MV-4-11 (cell line): Measurements from ENCODE around the gene POF1B.
"Not testable (repeated sequence)": the region's sequence is repeated elsewhere in the genome, so short reads cannot be mapped to it uniquely, and the experiment has no call there.

Experiments used
- DNase-seq: peaks from one replicate; lab custom pipeline; 2025; lab: John Stamatoyannopoulos, UW

POF1B gene, protein sequence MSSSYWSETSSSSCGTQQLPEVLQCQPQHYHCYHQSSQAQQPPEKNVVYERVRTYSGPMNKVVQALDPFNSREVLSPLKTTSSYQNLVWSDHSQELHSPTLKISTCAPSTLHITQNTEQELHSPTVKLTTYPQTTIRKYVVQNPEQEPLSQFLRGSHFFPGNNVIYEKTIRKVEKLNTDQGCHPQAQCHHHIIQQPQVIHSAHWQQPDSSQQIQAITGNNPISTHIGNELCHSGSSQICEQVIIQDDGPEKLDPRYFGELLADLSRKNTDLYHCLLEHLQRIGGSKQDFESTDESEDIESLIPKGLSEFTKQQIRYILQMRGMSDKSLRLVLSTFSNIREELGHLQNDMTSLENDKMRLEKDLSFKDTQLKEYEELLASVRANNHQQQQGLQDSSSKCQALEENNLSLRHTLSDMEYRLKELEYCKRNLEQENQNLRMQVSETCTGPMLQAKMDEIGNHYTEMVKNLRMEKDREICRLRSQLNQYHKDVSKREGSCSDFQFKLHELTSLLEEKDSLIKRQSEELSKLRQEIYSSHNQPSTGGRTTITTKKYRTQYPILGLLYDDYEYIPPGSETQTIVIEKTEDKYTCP

DNA sequence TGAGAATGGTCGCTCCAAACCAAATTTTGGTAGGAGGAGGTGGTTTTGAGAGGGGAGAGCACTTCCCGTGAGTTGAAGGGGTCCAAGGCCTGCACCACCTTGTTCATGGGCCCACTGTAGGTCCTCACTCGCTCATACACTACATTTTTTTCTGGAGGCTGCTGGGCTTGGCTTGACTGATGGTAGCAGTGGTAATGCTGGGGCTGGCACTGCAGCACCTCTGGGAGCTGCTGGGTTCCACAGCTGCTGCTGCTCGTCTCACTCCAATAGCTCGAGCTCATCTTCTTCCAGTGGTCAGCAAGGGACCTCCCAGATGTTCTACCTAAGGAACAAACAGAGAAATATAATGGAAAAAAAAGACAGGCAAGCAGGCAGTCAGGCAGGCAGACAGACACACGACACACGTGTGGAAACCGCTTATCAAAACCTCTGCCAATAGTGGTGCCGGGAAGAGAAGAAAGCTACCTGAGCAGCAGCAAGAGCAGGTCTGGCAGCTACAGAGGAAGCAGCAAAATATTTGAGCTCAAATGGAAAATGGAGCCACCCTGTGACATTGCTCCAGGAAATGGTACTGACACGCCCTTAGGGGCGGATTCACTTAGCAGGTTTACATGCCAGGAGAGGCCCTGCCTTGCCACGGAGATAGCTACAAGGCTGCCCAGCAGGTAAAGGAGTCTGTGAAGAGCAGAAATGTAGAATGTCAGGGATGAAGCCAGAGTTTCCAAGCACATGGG is at the start of gene POF1B:
POF1B (minus strand) TSS at position 492 of the 734 bp plus-strand sequence; CDS start at position 281, 211 bp downstream.
- no peak for DNase-seq

DNA sequence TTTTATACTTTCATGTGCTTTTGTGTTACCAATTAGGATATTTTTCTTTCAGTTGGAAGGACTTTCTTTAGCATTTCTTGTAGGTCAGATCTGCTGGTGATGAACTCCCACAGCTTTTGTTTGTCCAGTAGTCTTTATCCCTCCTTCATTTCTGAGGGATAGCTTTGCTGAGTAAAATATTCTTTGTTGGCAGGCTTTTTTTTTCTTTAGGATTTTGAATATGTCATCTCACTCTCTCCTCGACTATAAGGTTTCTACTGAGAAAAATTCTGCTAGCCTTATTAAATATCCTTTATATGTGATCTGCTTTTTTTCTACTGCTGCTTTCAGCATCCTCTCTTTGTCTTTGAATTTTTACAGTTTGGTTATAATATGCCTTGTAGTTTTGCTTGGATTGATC is 49.6 kb upstream of the POF1B start:
- no peak for DNase-seq

DNA sequence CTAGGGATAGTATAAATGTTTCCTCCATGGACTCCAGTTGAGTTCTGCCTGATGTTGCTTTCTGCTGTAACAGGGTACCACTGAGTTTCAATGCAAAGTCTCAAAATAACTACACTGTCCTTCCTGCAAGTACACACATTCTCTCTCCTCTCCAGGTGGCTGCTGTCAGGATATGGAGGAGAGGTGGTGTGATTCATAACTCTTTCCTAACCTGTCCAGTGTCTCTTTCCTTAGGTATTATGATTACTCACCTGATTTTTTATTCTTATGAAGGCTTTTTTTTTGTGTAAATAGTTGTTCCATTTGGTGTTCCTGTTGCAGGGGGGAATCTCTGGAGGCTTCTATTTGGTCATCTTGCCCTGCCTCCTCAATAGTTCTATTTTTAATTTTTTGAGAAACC is 39.8 kb upstream of the POF1B start:
- no peak for DNase-seq

DNA sequence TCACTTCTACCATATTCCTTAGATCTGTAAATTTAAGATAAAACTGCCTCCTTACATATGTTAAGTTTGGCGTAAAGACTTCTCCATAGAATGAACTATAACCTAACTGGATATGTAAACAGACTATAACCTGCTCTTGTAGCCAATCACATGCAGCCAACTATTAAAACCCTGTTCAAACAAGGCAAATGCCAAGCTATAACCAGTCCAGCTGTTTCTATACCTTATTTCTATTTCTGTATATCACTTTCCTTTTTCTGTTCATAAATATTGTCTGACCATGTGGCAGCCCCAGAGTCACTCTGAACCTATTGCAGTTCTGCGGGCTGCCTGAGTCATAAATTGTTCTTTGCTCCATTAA is 12.4 kb upstream of the POF1B start:
- DNase-seq, result no peak

DNA sequence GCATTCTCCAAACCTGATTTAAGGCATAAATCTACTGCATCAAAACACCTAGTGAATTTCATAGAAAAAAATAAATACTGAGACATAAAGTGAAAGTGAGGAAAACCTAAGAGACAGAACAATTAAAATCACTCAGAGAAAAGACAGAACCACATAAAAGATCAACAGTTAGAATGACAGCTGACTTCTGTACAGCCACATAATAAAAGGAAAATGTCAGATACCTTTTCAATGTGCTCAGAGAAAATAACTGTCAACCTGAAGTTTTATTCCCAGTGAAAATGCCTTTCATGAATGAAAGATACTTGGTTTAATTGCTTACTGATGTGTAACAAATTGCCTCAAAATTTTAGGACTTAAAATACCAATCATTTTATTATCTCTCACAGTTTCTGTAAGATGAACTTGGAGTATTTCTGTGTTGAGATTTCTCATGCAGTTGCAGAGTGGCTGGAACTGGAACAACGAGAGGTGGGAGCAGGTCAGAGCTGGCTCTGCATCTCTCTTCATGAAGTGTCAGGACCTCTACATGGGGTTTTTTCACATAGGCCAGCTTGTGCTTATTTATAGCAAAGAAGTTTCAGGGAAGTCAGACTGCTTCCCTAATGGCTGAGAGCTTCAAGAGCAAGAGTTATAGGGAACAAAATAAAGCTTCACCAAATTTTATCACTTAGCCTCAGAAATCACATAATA is 11.9 kb upstream of the POF1B start:
- no peak for DNase-seq

DNA sequence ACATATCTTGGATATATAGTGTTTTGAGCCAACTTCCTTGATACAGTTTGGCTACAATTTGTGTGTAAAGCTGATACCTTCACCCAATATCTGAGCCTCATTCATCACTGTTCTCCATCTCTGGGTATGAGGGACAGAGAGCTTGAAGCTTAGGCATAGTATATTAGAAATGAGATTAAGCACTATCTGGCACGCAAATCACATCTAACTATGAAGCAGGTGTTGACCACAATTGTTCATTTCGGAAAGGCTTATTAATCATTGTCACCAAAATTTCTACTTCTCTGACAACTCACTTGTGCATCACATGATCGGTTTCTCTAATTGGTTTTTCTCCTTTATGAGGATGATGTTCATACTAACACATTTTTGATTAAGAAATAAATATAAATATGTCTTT is 2.1 kb upstream of the POF1B start:
- no peak for DNase-seq

DNA sequence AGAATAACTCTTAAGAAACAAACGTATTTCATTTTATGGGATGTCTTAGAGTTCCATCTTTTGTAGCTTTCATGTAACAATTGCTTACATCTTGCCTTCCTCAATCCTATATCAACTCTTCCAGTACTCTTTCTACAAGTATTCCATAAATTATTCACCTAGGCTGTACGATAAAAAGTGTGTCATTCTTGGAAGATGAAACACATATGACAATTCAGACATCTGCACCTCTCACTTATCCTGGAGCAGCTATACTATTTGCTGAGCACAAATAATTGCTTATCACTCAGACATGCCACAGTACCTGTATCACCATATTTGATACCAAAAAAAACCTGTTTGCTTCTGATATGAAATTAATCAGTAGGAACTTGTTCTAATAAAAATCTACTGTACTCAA is 1.0 kb downstream of the POF1B start:
- DNase-seq, result no peak

DNA sequence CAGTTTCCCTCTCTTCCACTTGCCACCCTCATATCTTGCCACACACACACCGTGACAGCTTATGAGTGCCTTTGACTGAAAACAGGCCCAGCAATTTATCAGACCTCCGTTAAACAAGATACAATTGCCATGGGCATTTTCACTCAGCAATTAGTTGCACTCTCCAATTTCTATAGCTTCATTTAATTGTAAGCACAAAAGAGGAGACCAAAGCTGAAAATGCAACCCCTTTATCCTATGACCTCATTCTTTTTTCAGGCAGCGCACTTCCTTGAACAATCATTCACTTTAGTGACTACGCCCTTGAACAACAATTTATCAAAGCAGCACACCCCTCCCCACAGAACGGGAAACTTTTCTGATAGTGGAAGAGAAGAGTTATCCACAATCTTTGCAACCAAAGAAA is 4.1 kb downstream of the POF1B start:
- DNase-seq, result no peak

DNA sequence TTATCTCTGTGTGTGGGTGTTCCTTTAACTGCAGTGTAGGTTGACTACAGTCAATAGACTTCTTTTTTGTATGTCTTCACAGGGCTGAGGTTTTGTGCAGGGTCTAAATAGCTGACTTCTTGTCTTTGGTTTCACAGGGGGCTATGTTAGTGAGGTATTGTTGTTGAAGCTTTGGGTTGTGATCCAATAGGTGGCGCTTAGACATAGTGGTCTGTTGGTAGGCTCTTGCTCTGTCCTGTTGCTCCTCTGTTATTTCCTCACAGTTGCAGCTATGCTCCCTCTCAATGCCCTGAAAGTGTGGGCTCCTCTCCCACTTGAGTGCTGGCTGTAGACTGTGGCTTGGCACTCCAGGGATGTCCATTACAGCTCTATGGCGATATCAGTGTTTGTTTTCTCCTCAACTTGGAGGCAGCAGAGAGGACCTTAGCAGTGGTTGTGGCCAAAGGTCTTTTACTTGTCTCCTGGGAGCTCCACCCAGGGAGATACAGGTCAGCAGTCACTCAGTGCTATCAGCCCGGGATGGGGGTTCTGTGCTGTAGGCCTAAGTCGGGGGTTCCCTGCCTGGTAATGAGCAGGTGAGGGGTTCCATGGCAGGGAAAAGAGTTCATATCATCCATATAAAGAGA is 14.0 kb downstream of the POF1B start:
- DNase-seq, result no peak

DNA sequence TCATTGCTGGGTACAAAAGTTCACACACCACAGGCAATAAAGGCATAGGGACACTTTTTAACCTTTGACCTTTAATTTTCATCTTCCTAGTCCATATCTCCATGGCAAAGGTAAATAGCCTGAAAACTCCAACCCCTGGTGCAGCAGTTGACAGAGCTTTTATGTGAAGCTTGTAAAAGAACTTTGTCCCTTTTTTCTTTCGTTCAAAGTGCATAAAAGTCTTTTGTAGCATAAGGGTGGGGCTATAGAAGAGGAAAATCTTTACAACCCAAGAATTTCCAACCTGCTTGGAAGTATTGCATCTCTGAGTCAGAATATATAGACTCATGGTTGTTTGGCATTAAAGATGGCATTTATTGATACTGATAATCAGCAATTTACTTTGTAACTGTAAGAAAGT is 20.4 kb downstream of the POF1B start:
- no peak for DNase-seq

DNA sequence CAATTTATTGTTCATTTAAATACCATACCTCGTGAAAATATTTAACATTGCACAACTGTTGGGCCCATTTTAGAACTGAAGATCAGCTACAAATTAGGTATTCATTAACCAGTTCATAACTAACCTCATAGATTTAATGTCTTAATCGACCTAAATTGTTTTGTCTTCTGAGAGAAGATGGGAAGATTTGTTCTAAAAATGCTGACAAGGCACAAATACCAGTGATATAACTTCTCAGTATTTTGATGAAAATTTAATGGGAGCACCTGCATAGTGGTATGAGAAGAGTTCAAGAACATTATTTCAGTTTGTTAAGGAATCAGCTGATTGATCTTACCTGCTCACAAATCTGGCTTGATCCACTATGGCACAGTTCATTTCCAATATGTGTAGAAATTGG is 33.9 kb downstream of the POF1B start:
- no peak for DNase-seq

DNA sequence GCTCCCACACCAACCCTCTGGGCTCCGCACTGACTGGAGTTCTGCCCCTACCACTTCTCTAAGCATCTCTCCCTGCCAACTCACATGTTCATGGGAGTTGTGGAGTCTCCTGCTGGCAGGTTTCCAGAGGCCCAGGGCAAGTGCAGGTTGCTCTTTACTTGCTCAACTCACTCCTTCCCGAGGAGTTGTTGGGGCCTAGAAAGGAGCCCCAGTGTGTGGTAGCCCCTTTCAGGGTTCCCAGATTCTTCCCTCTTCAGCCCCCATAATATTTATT is 52.5 kb downstream of the POF1B start:
- DNase-seq, result no peak

DNA sequence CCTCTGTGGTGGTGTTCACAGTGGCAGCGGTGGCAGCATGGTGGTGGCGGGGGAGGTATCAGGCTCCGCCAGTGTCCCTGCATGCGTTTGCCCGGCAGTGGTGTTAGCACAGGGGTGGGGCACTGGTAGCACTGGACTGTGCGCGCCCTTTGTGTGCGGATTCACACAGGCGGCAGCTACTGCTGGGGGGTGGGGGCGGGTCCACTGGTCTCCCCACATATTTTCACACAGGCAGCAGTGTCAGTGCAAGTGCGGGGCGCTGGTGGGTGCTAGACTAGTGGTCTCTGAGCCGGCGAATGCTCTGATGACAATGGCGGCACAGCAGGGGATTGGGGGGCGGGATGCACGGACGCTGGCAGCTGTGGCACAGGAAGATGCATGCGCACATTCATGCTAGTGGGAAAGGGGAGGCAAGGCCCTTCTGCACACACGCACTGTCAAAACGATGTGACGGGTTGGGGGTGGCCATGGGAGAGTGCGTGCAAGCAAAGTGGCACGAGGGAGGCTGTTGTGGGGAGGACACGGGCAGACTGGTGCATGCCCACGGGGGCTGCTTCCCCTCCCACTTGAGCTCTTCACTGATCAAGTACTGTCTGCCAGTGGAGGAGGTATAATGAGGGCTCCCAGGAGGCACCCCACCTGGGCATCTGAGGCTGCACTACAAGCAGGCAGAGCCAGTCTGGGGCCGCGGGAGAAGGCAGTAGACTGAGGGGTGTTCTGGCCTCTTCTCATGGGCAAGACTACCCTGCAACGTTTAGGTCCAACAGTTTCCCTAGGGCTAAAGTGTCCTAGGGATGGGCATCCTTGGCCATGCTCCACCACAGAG is 53.0 kb downstream of the POF1B start:
- DNase-seq, result no peak

DNA sequence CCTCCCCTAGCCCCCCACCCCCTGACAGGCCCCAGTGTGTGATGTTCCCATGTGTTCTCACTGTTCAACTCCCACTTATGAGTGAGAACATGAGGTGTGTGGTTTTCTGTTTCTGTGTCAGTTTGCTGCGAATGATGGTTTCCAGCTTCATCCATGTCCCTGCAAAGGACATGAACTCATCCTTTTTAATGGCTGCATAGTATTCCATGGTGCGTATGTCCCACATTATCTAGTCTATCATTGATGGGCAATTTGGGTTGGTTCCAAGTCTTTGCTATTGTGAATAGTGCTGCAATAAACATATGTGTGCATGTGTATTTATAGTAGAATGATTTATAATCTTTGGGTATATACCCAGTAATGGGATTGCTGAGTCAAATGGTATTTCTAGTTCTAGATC is 68.1 kb downstream of the POF1B start:
- not testable (repeated sequence) for DNase-seq

DNA sequence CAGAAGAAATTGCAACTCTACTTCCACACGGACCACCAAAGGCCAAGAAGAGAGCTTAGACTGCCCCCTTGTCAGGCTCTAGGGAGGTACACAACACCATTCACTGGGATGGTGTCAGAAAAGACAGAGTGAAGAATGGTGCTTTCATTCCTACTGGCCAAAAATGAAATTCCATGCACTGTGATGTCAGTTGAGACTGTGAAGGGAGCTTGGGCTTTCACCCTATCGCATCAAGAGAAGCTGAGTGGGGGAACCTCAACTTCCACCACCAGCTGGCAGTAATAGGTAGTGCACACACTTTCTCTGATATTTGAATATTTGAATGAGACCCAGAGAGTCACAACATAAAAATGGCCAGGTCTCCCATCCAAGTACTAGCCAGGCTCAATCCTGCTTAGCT is 69.7 kb downstream of the POF1B start:
- DNase-seq, result no peak

DNA sequence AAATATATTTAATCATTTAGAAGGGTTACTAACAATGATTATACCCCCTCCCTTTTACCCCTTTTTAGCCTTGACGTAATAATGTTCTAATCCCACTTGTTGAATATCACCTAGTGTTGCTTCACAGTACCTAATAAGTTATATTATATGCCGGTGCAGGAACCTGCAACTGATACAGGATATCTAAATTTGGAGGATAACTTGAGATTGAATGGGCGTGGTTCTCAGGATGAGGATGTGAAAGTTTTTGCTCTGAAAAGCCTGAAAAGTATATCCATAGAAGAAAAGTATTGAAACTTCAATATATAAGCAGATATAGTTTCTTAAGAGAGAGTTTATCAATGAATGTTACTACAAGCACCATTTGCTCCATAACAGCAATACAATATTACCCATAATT is 75.9 kb downstream of the POF1B start:
- DNase-seq, result no peak

DNA sequence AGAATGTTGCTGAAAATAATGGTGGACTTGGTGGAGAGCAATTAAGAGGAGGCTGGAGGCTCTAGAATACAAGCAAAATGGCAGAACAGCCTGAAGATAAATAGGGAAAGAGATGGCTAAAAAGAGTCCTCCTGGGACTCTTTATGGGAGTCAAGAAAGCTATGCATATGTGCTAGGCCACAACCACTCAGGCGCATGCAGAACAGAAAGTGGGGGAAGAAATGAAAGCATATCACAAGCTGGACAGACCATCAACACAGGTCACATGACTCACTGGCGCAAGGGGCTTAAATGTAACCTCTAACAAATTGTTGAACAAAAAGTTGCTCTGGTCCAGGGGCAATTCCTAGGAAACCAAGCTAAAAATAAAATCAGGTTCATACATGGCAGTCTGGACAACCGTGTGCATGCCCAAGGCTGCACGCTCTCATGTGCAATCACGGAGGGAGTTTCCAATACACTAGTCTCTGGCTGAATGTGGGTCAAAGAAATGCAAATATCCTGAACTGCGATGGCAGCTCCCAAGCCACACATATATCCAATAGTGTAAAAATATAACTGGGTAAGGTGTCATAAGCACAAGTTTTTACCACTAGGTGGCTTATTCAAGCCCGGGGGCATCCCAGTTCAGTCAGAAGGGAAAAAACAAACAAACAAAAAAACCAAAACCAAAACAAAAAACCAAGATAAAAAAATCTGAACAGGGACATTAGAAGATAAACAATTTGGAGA is 90.3 kb downstream of the POF1B start:
- no peak for DNase-seq

DNA sequence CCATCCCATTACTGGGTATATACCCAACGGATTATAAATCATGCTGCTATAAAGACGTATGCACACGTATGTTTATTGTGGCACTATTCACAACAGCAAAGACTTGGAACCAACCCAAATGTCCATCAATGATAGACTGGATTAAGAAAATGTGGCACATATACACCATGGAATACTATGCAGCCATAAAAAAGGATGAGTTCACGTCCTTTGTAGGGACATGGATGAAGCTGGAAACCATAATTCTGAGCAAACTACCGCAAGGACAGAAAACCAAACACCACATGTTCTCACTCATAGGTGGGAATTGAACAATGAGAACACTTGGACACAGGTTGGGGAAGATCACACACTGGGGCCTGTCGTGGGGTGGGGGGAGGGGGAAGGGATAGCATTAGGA is 94.2 kb downstream of the POF1B start:
- not testable (repeated sequence) for DNase-seq

DNA sequence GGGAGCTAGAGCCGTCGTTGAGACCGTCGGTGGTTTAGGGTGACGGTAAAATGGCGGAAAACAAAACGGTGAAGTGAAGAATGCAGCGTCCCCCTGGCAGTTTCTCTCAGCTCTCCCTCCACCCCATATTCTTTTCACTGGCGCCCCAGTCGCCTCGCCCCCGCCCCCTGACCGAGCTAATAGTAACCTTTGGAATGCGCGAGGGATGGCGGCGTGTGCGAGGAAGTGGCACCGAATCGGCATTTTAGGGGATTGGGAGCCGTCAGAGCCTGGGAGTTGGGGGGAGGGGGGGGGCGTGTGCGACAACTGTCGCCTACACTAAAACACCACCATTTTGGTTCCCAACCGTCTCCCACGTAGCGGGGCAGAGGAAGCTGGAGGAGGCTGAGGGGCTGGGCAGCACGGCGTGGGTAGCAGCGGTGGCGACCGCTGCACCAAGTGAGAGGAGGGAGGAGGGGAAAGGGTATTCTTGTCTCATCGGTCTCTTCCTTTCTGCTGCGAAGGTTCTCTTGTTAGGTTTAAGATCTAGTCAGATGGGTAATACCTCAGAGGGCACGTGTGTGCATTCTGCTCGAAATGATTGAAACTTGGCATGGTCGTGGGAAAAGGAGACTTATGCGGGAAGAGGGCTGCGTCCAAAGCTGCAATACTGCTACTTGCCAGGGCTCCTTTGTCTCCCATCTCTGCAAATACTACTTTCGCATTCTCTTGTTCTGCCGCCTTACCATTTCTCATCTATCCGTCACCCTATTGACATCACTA is 134.8 kb downstream of the POF1B start:
- no peak for DNase-seq
